ENCODE measurements around the gene C1GALT1. TPM values are rescaled to one million over a fixed set of nuclear protein-coding genes. Genes with fewer than 3 reads are reported as not detected.

Gene C1GALT1
- total RNA-seq, 1 experiment from 2014 or later: 54.5 TPM

DNA sequence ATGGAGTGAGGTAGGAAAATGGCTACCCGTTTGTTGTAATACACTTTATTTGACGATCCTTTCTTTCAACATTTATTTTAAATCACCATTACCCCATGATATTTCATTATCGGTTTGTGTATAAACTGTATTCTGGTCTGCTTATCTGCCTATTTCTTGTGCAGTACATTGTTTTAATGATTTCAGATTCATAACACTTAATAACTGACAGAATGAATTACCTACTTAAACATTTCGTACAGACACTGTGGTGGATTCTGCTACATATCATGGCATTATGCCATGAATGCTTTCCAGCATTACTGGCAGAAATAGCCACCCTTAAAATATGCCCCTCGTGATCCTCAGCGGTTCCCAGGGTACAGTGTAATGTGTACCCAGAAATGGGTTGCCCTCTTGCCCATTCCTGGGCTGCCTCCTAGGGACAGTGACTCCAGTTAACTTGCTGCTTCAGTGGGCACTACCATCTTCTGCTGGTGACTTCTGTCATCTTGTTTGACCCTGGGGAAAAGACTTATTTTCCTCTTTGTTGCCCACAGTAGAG, 74.5 kb downstream of the C1GALT1 start:
- TF ChIP-seq TCF7L2 (IDR thresholded peaks at IDR 0.05; ENCODE audit: low read depth, low read length) (no peak), SIN3A (IDR thresholded peaks at IDR 0.05; ENCODE audit: borderline replicate concordance, insufficient read depth, low read depth, low read length) (no peak), POLR2AphosphoS5 (IDR thresholded peaks at IDR 0.05; ENCODE audit: low read depth, low read length) (no peak), CTCF (IDR thresholded peaks at IDR 0.05) (no peak)
- TF ChIP-seq, protein P1, sequence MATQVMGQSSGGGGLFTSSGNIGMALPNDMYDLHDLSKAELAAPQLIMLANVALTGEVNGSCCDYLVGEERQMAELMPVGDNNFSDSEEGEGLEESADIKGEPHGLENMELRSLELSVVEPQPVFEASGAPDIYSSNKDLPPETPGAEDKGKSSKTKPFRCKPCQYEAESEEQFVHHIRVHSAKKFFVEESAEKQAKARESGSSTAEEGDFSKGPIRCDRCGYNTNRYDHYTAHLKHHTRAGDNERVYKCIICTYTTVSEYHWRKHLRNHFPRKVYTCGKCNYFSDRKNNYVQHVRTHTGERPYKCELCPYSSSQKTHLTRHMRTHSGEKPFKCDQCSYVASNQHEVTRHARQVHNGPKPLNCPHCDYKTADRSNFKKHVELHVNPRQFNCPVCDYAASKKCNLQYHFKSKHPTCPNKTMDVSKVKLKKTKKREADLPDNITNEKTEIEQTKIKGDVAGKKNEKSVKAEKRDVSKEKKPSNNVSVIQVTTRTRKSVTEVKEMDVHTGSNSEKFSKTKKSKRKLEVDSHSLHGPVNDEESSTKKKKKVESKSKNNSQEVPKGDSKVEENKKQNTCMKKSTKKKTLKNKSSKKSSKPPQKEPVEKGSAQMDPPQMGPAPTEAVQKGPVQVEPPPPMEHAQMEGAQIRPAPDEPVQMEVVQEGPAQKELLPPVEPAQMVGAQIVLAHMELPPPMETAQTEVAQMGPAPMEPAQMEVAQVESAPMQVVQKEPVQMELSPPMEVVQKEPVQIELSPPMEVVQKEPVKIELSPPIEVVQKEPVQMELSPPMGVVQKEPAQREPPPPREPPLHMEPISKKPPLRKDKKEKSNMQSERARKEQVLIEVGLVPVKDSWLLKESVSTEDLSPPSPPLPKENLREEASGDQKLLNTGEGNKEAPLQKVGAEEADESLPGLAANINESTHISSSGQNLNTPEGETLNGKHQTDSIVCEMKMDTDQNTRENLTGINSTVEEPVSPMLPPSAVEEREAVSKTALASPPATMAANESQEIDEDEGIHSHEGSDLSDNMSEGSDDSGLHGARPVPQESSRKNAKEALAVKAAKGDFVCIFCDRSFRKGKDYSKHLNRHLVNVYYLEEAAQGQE (IDR thresholded peaks at IDR 0.05; ENCODE audit: insufficient read depth in 1 of 2, low read depth in 2 of 2, low read length in 1 of 2): no peak
- in situ Hi-C loops (cut with HindIII; ENCODE audit: low pct_unique_long_range_greater_than_20kb, low sequenced_read_pairs) (no loop called here), intact Hi-C loops (cut with micrococcal nuclease; ENCODE audit: unreplicated experiment) (no loop called here)
- Histone ChIP-seq H3K4me3 (ENCODE audit: low read depth in 2 of 2, low read length in 2 of 2) (no peak overlapping the region), H3K4me1 (ENCODE audit: control insufficient read depth, insufficient read depth, low read length) (no peaks in the 10 kb centered on the region), H3K9me3 (ENCODE audit: control insufficient read depth, insufficient read depth, low read depth, low read length) (no peaks in the 10 kb centered on the region), H3K36me3 (ENCODE audit: control insufficient read depth, insufficient read depth, low read length) (no peaks in the 10 kb centered on the region), H3K27me3 (ENCODE audit: control insufficient read depth, insufficient read depth, low read length) (no peaks in the 10 kb centered on the region), H3K27ac (ENCODE audit: low read length) (no peak overlapping the region)
- POLR2A ChIA-PET: no interaction called here
- ATAC-seq (no peak), DNase-seq (ENCODE audit: low read depth, low spot score) (no peak)
- CTCF ChIA-PET: no interaction called here
- BruUV-seq (replicated peaks): no TSS peak

DNA sequence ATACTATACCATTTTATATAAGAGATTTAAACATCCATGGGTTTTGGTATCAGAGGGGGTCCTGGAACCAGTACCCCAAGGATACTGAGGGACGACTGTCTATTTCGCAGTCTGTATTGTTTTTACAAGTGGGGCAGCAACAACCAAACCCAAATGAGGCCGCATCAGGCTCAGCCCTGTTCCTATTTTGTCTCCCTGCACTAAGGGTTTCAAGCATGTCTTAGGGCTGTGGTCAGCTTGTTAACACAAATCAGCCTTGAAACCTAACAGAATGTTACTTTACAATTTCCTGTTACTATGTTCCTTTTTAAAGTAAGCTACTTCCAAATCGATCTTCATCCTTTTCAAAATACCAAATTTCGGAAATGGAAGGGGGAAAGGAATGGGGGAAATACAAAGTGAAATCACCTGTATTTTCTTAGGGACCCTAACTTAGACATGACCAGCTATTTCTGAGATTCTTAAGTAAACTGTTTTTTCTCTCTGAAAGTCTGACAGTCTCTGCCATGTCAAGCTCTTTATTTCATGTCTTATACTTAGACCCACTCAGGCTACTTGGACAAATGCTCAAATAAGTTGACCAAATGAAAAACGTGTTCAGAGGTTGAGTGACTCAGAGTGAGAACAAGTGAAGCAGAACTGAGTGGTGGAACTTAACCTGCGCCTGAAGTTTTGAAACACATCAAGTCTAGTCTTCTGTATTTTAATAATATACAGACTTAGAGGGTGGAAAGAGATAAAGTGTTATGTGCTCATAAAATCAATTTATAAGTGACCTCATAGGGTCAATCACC, 75.8 kb downstream of the C1GALT1 start:
- no TSS peak for BruUV-seq (replicated peaks)
- Histone ChIP-seq H3K4me3 (ENCODE audit: low read depth in 2 of 2, low read length in 2 of 2) (no peak overlapping the region), H3K27me3 (ENCODE audit: control insufficient read depth, insufficient read depth, low read length) (no peaks in the 10 kb centered on the region), H3K9me3 (ENCODE audit: control insufficient read depth, insufficient read depth, low read depth, low read length) (no peaks in the 10 kb centered on the region), H3K36me3 (ENCODE audit: control insufficient read depth, insufficient read depth, low read length) (no peaks in the 10 kb centered on the region), H3K4me1 (ENCODE audit: control insufficient read depth, insufficient read depth, low read length) (no peaks in the 10 kb centered on the region), H3K27ac (ENCODE audit: low read length) (no peak overlapping the region)
- intact Hi-C loops (cut with micrococcal nuclease; ENCODE audit: unreplicated experiment) (no loop called here), in situ Hi-C loops (cut with HindIII; ENCODE audit: low pct_unique_long_range_greater_than_20kb, low sequenced_read_pairs) (no loop called here)
- ChIA-PET CTCF (interaction anchor here (0.6 kb wide), 1 partner anchor 49 kb away, joined by 3 read pairs; no protein-coding TSS in a partner anchor), POLR2A (no interaction called here)
- DNase-seq (ENCODE audit: low read depth, low spot score): no peak
- TF ChIP-seq TCF7L2 (IDR thresholded peaks at IDR 0.05; ENCODE audit: low read depth, low read length) (no peak), SIN3A (IDR thresholded peaks at IDR 0.05; ENCODE audit: borderline replicate concordance, insufficient read depth, low read depth, low read length) (no peak), CTCF (IDR thresholded peaks at IDR 0.05) (no peak), POLR2AphosphoS5 (IDR thresholded peaks at IDR 0.05; ENCODE audit: low read depth, low read length) (no peak)
- TF ChIP-seq, protein P1 (IDR thresholded peaks at IDR 0.05; ENCODE audit: insufficient read depth in 1 of 2, low read depth in 2 of 2, low read length in 1 of 2): no peak
- ATAC-seq: no peak
